Measurements from ENCODE around the gene SLC7A1. TPM values are rescaled to one million over a fixed set of nuclear protein-coding genes. Genes with fewer than 3 reads are reported as not detected.

SLC7A1 gene
- total and polyA plus RNA-seq, 4 experiments from 2014 or later = 2.8 to 42.6 (median 22.8) TPM

DNA sequence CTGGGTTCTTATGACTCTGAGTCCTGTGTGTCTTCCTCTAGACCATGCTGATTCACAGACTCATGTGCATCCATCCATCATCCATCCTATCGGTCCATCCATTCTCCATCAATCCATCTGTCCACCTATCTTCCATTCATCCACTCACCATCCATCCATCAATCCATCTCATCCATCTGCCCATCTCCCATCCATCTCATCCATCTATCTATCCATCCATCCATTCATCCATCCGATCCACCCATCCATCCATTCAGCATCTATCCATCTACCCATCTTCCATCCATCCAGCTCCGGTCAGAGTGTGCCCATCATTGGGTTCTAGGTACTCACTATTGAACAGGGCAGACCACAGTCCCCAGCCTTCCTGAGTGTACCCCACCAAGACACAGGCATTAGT lies 75.6 kb downstream of the SLC7A1 start:
- Mint-ChIP-seq H3K27me3 (no peaks in the 10 kb centered on the region), H3K36me3 (peaks cover 51 to 84% of the 10 kb centered on the region in 2 donors), H3K27ac (peak overlapping the region in 3 of 7 donors; percentile 1 to 59 (median 3)), H3K4me1 (no peaks in the 10 kb centered on the region), H3K9me3 (no peaks in the 10 kb centered on the region), H3K4me3 (no peak overlapping the region)
- Histone ChIP-seq H3K4me1 (ENCODE audit: insufficient read depth, low read length) (no peaks in the 10 kb centered on the region), H3K27me3 (ENCODE audit: insufficient read depth, low read length) (no peaks in the 10 kb centered on the region), H3K36me3 (ENCODE audit: insufficient read depth, low read length) (peaks cover 41% of the 10 kb centered on the region), H3K9me3 (ENCODE audit: control insufficient read depth in 1 of 2, low read length in 2 of 2) (no peaks in the 10 kb centered on the region), H3K4me3 (ENCODE audit: low read length in 2 of 2) (no peak overlapping the region), H3K27ac (ENCODE audit: low read depth, low read length) (no peak overlapping the region)
- DNase-seq = no peak
- ChIA-PET POLR2A (ENCODE audit: partially characterized antibody) (no interaction called here), CTCF (ENCODE audit: partially characterized antibody) (interaction anchor here (1.2 to 5.4 kb wide), 2 partner anchors 11 to 20 kb away, joined by 3 to 38 read pairs; no protein-coding TSS in a partner anchor)
- intact Hi-C loops (cut with micrococcal nuclease) = no loop called here

DNA sequence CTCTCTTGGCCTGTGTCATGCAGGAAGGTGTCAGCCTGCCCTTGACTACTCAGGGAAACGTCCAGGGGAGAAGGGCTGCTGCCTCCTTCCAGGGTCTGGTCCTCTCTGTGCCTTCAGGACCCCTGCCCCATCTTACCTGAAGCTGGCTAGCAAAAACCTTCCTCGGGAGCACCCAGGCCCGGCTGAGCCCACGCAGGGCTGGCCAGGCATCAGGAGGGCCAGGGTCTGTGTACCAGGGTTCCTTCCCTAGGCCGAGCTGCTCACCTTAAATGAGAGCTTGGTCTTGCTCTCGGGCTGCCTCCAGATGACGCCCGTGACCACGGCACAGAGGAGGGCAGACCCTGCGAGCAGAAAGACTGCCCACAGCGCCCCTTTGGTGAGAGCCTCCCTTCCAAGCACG lies 78.6 kb downstream of the SLC7A1 start:
- Mint-ChIP-seq H3K4me3 (no peak overlapping the region), H3K27me3 (no peaks in the 10 kb centered on the region), H3K27ac (peak overlapping the region in 1 of 7 donors; percentile 52), H3K4me1 (no peaks in the 10 kb centered on the region), H3K9me3 (no peaks in the 10 kb centered on the region), H3K36me3 (peaks cover 39 to 76% of the 10 kb centered on the region in 2 donors)
- intact Hi-C loops (cut with micrococcal nuclease) = no loop called here
- Histone ChIP-seq H3K9me3 (ENCODE audit: control insufficient read depth in 1 of 2, low read length in 2 of 2) (no peaks in the 10 kb centered on the region), H3K4me1 (ENCODE audit: insufficient read depth, low read length) (no peaks in the 10 kb centered on the region), H3K4me3 (ENCODE audit: low read length in 2 of 2) (no peak overlapping the region), H3K27ac (ENCODE audit: low read depth, low read length) (no peak overlapping the region), H3K27me3 (ENCODE audit: insufficient read depth, low read length) (no peaks in the 10 kb centered on the region), H3K36me3 (ENCODE audit: insufficient read depth, low read length) (peaks cover 30% of the 10 kb centered on the region)
- ChIA-PET POLR2A (ENCODE audit: partially characterized antibody) (no interaction called here), CTCF (ENCODE audit: partially characterized antibody) (interaction anchor here (1.5 to 5.4 kb wide), 2 partner anchors 8 to 191 kb away, joined by 5 to 38 read pairs; no protein-coding TSS in a partner anchor)
- no peak for DNase-seq

GRCh38 chr13:29516012-29516411 lies 79.5 kb downstream of the SLC7A1 start:
- no peak overlapping the region for H3K27ac ChIP-seq (ENCODE audit: low read depth, low read length)
- H3K4me1 Mint-ChIP-seq = no peaks in the 10 kb centered on the region
- ChIA-PET CTCF (ENCODE audit: partially characterized antibody) (no interaction called here), POLR2A (ENCODE audit: partially characterized antibody) (no interaction called here)
- H3K36me3 ChIP-seq (ENCODE audit: insufficient read depth, low read length) = peaks cover 25% of the 10 kb centered on the region
- no peak overlapping the region for H3K4me3 Mint-ChIP-seq
- H3K4me1 ChIP-seq (ENCODE audit: insufficient read depth, low read length) = no peaks in the 10 kb centered on the region
- H3K9me3 Mint-ChIP-seq = no peaks in the 10 kb centered on the region
- H3K9me3 ChIP-seq (ENCODE audit: control insufficient read depth in 1 of 2, low read length in 2 of 2) = no peaks in the 10 kb centered on the region
- H3K4me3 ChIP-seq (ENCODE audit: low read length in 2 of 2) = no peak overlapping the region
- peaks cover 36 to 74% of the 10 kb centered on the region in 2 donors for H3K36me3 Mint-ChIP-seq
- H3K27me3 ChIP-seq (ENCODE audit: insufficient read depth, low read length) = no peaks in the 10 kb centered on the region
- DNase-seq = no peak
- H3K27ac Mint-ChIP-seq = no peak overlapping the region
- no peaks in the 10 kb centered on the region for H3K27me3 Mint-ChIP-seq
- intact Hi-C loops (cut with micrococcal nuclease) = no loop called here

- Mint-ChIP-seq H3K4me3 (no peak overlapping the region), H3K36me3 (peaks cover 36 to 69% of the 10 kb centered on the region in 2 donors), H3K27me3 (no peaks in the 10 kb centered on the region), H3K4me1 (no peaks in the 10 kb centered on the region), H3K27ac (no peak overlapping the region), H3K9me3 (no peaks in the 10 kb centered on the region)
- intact Hi-C loops (cut with micrococcal nuclease) = no loop called here
- Histone ChIP-seq H3K27me3 (ENCODE audit: insufficient read depth, low read length) (no peaks in the 10 kb centered on the region), H3K4me1 (ENCODE audit: insufficient read depth, low read length) (no peaks in the 10 kb centered on the region), H3K9me3 (ENCODE audit: control insufficient read depth in 1 of 2, low read length in 2 of 2) (no peaks in the 10 kb centered on the region), H3K27ac (ENCODE audit: low read depth, low read length) (no peak overlapping the region), H3K36me3 (ENCODE audit: insufficient read depth, low read length) (peaks cover 25% of the 10 kb centered on the region), H3K4me3 (ENCODE audit: low read length in 2 of 2) (no peak overlapping the region)
- ChIA-PET POLR2A (ENCODE audit: partially characterized antibody) (no interaction called here), CTCF (ENCODE audit: partially characterized antibody) (interaction anchor here (0.9 to 1.1 kb wide), 2 partner anchors 12 to 193 kb away, joined by 3 to 5 read pairs; no protein-coding TSS in a partner anchor)
- no peak for DNase-seq
These were observed 80.1 kb downstream of the SLC7A1 start for GRCh38 chr13:29515372-29515771.

DNA sequence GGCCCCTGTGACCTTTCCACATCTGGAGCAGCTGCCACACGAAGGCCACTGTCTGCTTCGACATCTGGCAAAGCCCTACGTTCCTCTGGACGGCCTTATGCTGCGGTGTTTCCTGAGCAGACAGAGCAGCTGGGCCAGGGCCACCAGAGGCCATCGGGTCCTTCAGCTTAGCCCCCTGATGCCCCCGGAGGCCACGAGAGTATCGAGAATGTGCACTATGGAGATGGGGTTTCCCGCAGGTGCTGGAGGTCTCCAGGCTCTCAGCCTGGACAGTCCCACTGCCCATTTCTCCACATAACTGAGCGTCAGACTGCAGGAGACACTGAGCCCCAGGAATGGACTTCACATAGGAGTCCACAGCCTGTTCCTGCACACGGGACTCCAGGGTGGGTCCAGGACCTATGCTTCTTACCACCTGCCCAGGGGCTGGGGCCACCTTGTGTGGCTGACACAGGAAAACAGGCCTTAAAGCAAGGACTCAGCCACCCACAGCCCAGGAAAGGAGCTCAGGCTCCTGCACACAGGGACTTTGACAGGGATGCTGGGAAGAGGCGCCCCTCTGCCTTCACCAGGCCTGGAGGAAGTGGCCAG lies 80.7 kb downstream of the SLC7A1 start:
- Mint-ChIP-seq H3K4me1 (no peaks in the 10 kb centered on the region), H3K27ac (no peak overlapping the region), H3K27me3 (no peaks in the 10 kb centered on the region), H3K36me3 (peaks cover 32 to 63% of the 10 kb centered on the region in 2 donors), H3K9me3 (no peaks in the 10 kb centered on the region), H3K4me3 (no peak overlapping the region)
- H3K4me3 ChIP-seq (ENCODE audit: low read length in 2 of 2) = no peak overlapping the region
- intact Hi-C loops (cut with micrococcal nuclease) = no loop called here
- H3K4me1 ChIP-seq (ENCODE audit: insufficient read depth, low read length) = no peaks in the 10 kb centered on the region
- ChIA-PET CTCF (ENCODE audit: partially characterized antibody) (interaction anchor here (0.9 to 1.1 kb wide), 2 partner anchors 11 to 194 kb away, joined by 3 to 5 read pairs; no protein-coding TSS in a partner anchor), POLR2A (ENCODE audit: partially characterized antibody) (no interaction called here)
- no peak for DNase-seq
- H3K27me3 ChIP-seq (ENCODE audit: insufficient read depth, low read length) = no peaks in the 10 kb centered on the region
- H3K27ac ChIP-seq (ENCODE audit: low read depth, low read length) = no peak overlapping the region
- H3K36me3 ChIP-seq (ENCODE audit: insufficient read depth, low read length) = peaks cover 25% of the 10 kb centered on the region
- H3K9me3 ChIP-seq (ENCODE audit: control insufficient read depth in 1 of 2, low read length in 2 of 2) = no peaks in the 10 kb centered on the region

DNA sequence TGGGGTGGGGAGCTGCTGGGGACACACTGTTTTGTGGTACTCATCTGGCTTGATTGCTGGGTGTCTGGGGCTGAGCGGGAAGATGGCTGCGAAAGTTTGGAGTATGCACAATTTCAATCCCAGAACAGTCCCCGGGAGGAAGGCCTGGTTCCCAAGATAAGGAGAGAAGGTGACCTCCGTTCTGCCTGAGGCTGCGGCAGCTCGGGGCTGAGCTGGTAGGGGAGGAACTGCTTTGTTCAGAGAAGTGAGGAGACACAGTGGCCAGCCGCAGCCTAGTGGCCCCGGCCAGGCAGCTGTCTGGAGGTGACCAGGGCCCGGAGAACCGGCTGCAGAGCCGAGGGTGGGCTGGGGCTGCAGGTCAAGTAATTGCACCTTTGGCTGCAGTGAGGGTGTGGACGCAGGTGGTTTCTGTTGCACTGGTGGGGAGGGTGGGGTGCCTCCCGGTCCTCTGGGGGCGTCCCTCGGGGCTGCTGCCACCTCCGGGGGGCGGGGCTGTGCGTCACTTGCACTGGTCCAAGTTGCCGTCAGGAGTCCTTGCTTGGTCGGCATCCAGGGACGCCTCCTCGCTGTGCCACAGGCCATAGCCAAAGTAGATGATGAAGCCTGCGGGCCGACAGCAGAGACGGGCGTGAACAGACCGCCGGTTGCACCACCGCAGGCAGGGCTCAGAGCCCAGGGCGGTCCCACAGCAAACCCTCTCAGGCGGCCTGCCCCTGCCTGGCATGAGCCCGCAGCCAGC lies 81.3 kb downstream of the SLC7A1 start:
- Histone ChIP-seq H3K9me3 (ENCODE audit: control insufficient read depth in 1 of 2, low read length in 2 of 2) (no peaks in the 10 kb centered on the region), H3K4me1 (ENCODE audit: insufficient read depth, low read length) (no peaks in the 10 kb centered on the region), H3K27ac (ENCODE audit: low read depth, low read length) (no peak overlapping the region), H3K27me3 (ENCODE audit: insufficient read depth, low read length) (no peaks in the 10 kb centered on the region), H3K4me3 (ENCODE audit: low read length in 2 of 2) (no peak overlapping the region), H3K36me3 (ENCODE audit: insufficient read depth, low read length) (peaks cover 25% of the 10 kb centered on the region)
- no peak for DNase-seq
- no peak overlapping the region for H3K4me3 Mint-ChIP-seq
- H3K9me3 Mint-ChIP-seq = no peaks in the 10 kb centered on the region
- intact Hi-C loops (cut with micrococcal nuclease) = no loop called here
- peaks cover 31 to 60% of the 10 kb centered on the region in 2 donors for H3K36me3 Mint-ChIP-seq
- CTCF ChIA-PET (ENCODE audit: partially characterized antibody) = interaction anchor here (1.1 to 9.8 kb wide), 2 partner anchors 193 to 194 kb away, joined by 3 to 162 read pairs; no protein-coding TSS in a partner anchor
- no peak overlapping the region for H3K27ac Mint-ChIP-seq
- no peaks in the 10 kb centered on the region for H3K27me3 Mint-ChIP-seq
- H3K4me1 Mint-ChIP-seq = no peaks in the 10 kb centered on the region
- POLR2A ChIA-PET (ENCODE audit: partially characterized antibody) = no interaction called here
